Measurements from ENCODE around the gene AGO1.

AGO1 gene

DNA sequence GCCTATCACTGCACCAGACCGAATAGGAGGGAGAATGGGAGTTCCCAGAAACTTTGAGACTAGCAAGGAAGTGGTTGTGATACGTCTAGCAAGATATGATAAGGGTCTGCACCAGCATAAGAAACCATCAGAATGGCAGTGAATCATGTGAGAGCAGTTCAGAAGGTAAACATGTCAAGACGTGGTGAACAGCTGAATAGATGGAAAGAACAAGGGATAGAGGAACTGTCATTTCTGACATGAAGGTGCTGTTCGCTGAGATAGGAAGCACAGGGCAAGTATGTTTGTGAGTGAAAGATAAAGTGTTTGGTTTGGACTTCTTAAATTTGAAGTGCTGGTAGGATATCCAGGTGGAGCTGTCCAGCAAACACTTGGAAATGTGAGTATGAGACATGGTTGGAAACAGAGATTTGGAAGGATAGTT is 1.1 kb upstream of the AGO1 start:
- TF ChIP-seq, protein P1, sequence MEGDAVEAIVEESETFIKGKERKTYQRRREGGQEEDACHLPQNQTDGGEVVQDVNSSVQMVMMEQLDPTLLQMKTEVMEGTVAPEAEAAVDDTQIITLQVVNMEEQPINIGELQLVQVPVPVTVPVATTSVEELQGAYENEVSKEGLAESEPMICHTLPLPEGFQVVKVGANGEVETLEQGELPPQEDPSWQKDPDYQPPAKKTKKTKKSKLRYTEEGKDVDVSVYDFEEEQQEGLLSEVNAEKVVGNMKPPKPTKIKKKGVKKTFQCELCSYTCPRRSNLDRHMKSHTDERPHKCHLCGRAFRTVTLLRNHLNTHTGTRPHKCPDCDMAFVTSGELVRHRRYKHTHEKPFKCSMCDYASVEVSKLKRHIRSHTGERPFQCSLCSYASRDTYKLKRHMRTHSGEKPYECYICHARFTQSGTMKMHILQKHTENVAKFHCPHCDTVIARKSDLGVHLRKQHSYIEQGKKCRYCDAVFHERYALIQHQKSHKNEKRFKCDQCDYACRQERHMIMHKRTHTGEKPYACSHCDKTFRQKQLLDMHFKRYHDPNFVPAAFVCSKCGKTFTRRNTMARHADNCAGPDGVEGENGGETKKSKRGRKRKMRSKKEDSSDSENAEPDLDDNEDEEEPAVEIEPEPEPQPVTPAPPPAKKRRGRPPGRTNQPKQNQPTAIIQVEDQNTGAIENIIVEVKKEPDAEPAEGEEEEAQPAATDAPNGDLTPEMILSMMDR (IDR thresholded peaks at IDR 0.05), result no peak
- intact Hi-C loops (cut with DNase I; ENCODE audit: low total_unique reads), result no loop called here
- Histone ChIP-seq H3K36me3 (no peaks in the 10 kb centered on the region), H3K27ac (no peak overlapping the region), H3K4me1 (peaks cover 0 to 30% (median 16%) of the 10 kb centered on the region in 4 donors), H3K4me3 (no peak overlapping the region), H3K27me3 (no peaks in the 10 kb centered on the region), H3K9me3 (no peaks in the 10 kb centered on the region)
- DNase-seq, result no peak

DNA sequence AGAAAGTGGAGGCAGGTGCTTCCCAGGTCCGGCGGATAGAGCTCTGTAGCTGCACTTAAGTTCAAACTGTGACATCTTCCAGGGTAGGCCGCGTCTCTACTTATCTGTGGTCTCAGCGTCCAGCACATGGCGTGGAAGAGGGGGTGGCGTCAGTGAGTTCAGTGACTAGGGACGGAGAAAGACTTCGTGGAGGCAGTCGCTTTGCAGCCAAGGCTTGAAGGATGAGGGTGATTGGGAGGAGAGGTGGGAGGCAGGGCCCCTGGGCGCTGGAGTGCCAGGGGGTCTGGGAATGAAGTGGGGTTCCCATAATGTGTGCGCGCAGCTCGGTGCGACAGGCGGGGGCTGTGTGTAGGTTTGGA is 444 bp upstream of the AGO1 start:
- intact Hi-C loops (cut with DNase I; ENCODE audit: low total_unique reads), result no loop called here

DNA sequence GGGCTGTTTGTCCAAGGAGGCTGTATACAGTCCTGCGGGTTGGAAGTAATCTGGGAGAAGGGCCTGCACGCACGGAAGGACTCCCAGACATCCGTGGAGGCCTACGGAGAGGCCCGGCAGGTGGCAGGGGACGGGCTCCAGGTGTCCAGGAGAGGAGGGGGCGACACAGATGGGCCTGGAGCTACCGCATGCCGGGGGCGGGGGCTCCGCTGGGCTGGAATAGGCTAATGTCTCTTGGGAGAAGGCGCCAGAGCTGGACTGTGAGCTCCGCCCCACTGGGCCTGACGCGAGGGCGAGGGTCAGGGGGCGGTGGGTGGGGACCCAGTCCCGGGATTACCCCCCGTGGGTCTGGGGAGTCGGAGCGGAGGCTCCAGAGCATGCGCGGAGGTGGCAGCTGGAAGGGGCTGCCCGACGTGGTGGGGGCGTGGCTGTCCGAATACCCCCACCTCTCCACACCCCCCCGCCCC is 659 bp downstream of the AGO1 start:
- Histone ChIP-seq H3K27ac (peak overlapping the region; percentile 80), H3K9me3 (no peaks in the 10 kb centered on the region), H3K4me3 (peak overlapping the region; percentile 90 to 93), H3K36me3 (peaks cover 0 to 6% (median 0%) of the 10 kb centered on the region in 3 donors), H3K4me1 (peaks cover 0 to 35% (median 16%) of the 10 kb centered on the region in 4 donors), H3K27me3 (no peaks in the 10 kb centered on the region)
- intact Hi-C loops (cut with DNase I; ENCODE audit: low total_unique reads), result no loop called here
- TF ChIP-seq, protein P1 (IDR thresholded peaks at IDR 0.05), result no peak
- DNase-seq, result peak; percentile 30 to 73

More for the DNA sequence above, 444 bp upstream of the AGO1 start:
- Histone ChIP-seq H3K36me3 (no peaks in the 10 kb centered on the region), H3K4me1 (peaks cover 0 to 35% (median 16%) of the 10 kb centered on the region in 4 donors), H3K27ac (peak overlapping the region; percentile 80), H3K27me3 (no peaks in the 10 kb centered on the region), H3K4me3 (peak overlapping the region; percentile 90 to 93), H3K9me3 (no peaks in the 10 kb centered on the region)
- DNase-seq, result no peak
- TF ChIP-seq, protein P1 (IDR thresholded peaks at IDR 0.05), result no peak

DNA sequence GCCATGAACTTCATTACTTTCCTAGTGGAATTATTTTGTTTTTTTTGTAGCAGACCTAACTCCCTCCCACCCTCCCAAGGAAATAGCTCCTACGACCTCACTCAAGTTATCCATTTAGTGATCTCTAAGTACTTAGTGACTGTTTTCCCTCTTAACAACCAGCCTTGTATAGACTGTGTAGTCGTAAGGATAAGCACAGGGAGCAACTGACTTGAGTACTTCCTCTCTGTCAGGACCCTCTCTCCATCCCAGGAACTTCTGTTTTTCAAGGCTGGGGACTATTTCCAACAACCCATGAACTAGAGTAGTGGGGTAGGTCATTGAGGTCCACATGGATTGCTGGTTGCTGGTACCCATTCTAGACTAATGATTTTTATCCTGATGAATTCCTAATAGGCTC is 1.9 kb downstream of the AGO1 start:
- H3K4me1 ChIP-seq, result peaks cover 0 to 35% (median 16%) of the 10 kb centered on the region in 4 donors
- intact Hi-C loops (cut with DNase I; ENCODE audit: low total_unique reads), result no loop called here

DNA sequence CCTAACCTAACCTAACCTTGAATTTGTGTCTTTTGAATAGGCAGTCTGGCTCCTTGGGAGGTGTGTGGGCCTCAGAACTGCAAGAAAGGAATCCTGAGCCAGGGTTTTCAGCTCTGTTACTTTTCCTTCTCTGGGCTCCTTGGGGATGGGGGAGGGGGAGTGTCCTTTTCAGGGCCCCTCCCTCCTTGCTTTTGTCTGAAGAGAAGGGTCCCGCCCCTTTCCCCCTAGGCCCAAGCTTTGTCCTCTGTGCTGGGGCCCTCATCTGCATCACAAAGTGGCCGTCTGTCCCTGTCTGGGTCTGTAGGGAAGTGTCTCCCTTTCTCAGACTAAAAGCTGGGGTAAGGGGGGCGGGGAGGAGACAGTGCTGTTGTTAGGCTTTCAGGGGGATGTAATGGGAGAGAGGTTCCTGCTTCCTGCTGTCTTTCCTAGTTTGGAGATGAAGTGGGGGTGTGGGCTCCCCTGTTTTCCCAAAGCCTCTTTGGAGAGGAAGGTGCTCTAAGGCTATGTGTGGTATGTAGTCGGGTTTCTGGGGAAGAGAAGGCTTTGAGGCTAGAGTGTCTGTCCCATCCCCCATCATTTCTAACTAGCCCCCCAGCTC is 3.1 kb downstream of the AGO1 start:
- Histone ChIP-seq H3K27me3 (no peaks in the 10 kb centered on the region), H3K9me3 (no peaks in the 10 kb centered on the region), H3K4me1 (peaks cover 0 to 35% (median 16%) of the 10 kb centered on the region in 4 donors), H3K36me3 (peaks cover 11 to 29% (median 20%) of the 10 kb centered on the region in 3 donors), H3K27ac (peak overlapping the region in 1 of 2 donors; percentile 13), H3K4me3 (no peak overlapping the region)
- no peak for DNase-seq
- TF ChIP-seq, protein P1 (IDR thresholded peaks at IDR 0.05), result no peak
- intact Hi-C loops (cut with DNase I; ENCODE audit: low total_unique reads), result no loop called here

More for the DNA sequence above, 1.9 kb downstream of the AGO1 start:
- Histone ChIP-seq H3K27ac (peak overlapping the region; percentile 80), H3K27me3 (no peaks in the 10 kb centered on the region), H3K4me3 (no peak overlapping the region), H3K36me3 (peaks cover 8 to 19% (median 9%) of the 10 kb centered on the region in 3 donors), H3K9me3 (no peaks in the 10 kb centered on the region)
- TF ChIP-seq, protein P1 (IDR thresholded peaks at IDR 0.05), result no peak
- DNase-seq, result no peak
